HG02588 (cell line): Measurements from ENCODE around the gene GLUL.
"Not testable (repeated sequence)": the region's sequence is repeated elsewhere in the genome, so short reads cannot be mapped to it uniquely, and the experiment has no call there.

ENCODE experiments used
- ATAC-seq: cut with Tn5 transposase; IDR thresholded peaks from one replicate; pipeline ENCODE4 v1.9.1; 2021; ENCODE audit warnings: mild to moderate bottlenecking, moderate library complexity; ENCODE audit not compliant: unreplicated experiment

Gene GLUL

GRCh38 chr1:182368903-182369302 is 22.7 kb downstream of the GLUL start:
- no peak for ATAC-seq

GRCh38 chr1:182368358-182368757 is 23.2 kb downstream of the GLUL start:
- ATAC-seq = no peak

GRCh38 chr1:182367926-182368325 is 23.7 kb downstream of the GLUL start:
- no peak for ATAC-seq

- no peak for ATAC-seq
Observed at GRCh38 chr1:182366596-182366995, 25.0 kb downstream of the GLUL start.

GRCh38 chr1:182359645-182360044 is 31.9 kb downstream of the GLUL start:
- no peak for ATAC-seq

GRCh38 chr1:182357913-182358312 is 33.7 kb downstream of the GLUL start:
- no peak for ATAC-seq

GRCh38 chr1:182357171-182357570 is 34.4 kb downstream of the GLUL start:
- no peak for ATAC-seq

GRCh38 chr1:182355723-182356098 is 35.9 kb downstream of the GLUL start:
- no peak for ATAC-seq

GRCh38 chr1:182351790-182352364 is 39.7 kb downstream of the GLUL start:
- ATAC-seq = no peak

- ATAC-seq = no peak
Observed at GRCh38 chr1:182350839-182351238, 40.8 kb downstream of the GLUL start.

- no peak for ATAC-seq
Observed at GRCh38 chr1:182348961-182349747, 42.4 kb downstream of the GLUL start.

GRCh38 chr1:182347019-182347418 is 44.6 kb downstream of the GLUL start:
- ATAC-seq = no peak

- no peak for ATAC-seq
Observed at GRCh38 chr1:182340233-182341058, 51.1 kb downstream of the GLUL start.

GRCh38 chr1:182339684-182340083 is 51.9 kb downstream of the GLUL start:
- no peak for ATAC-seq

- ATAC-seq = no peak
Observed at GRCh38 chr1:182338806-182339370, 52.7 kb downstream of the GLUL start.

GRCh38 chr1:182337736-182338571 is 53.6 kb downstream of the GLUL start:
- ATAC-seq = no peak

GRCh38 chr1:182335771-182336566 is 55.6 kb downstream of the GLUL start:
- no peak for ATAC-seq

- not testable (repeated sequence) for ATAC-seq
Observed at GRCh38 chr1:182333071-182333571, 58.5 kb downstream of the GLUL start.

GRCh38 chr1:182332261-182333060 is 59.1 kb downstream of the GLUL start:
- ATAC-seq = no peak
